Trophoblast cell (in vitro differentiated cells and primary cell): ENCODE results near the gene DTNB.

Experiments
- DNase-seq, 2 donors: peaks; one replicate each; pipeline ENCODE4 v3.0.0-alpha.2; 2016
- H2AFZ ChIP-seq: 2 replicates; pipeline ENCODE4 v1.6.1; 2013; ENCODE audit warnings: low read length, moderate library complexity, mild to moderate bottlenecking; ENCODE audit not compliant: insufficient read depth, poor library complexity
- H2AK5ac ChIP-seq: 2 replicates; pipeline ENCODE4 v1.6.1; 2013; ENCODE audit warnings: mild to moderate bottlenecking, low read length
- H2BK120ac ChIP-seq: 2 replicates; pipeline ENCODE4 v1.6.1; 2013; ENCODE audit warnings: low read length, mild to moderate bottlenecking, moderate library complexity; ENCODE audit not compliant: insufficient read depth, poor library complexity
- H2BK12ac ChIP-seq: 2 replicates; pipeline ENCODE4 v1.6.1; 2013; ENCODE audit warnings: mild to moderate bottlenecking, low read length, moderate library complexity
- H2BK5ac ChIP-seq: 2 replicates; pipeline ENCODE4 v1.6.1; 2013; ENCODE audit warnings: low read length, low read depth, moderate library complexity, mild to moderate bottlenecking; ENCODE audit not compliant: poor library complexity
- H3K14ac ChIP-seq: 2 replicates; pipeline ENCODE4 v1.6.1; 2013; ENCODE audit warnings: mild to moderate bottlenecking, low read length
- H3K18ac ChIP-seq: 2 replicates; pipeline ENCODE4 v1.6.1; 2013; ENCODE audit warnings: mild to moderate bottlenecking, low read length
- H3K23ac ChIP-seq: 2 replicates; pipeline ENCODE4 v1.6.1; 2013; ENCODE audit warnings: low read length
- H3K27ac ChIP-seq: 2 replicates; pipeline ENCODE4 v1.5.1; 2013; ENCODE audit warnings: low read depth, mild to moderate bottlenecking, inconsistent platforms, low read length, moderate library complexity
- H3K27me3 ChIP-seq: 2 replicates; pipeline ENCODE4 v1.6.1; 2013; ENCODE audit warnings: inconsistent platforms, mild to moderate bottlenecking, low read length, moderate library complexity; ENCODE audit not compliant: insufficient read depth
- H3K36me3 ChIP-seq, 2 experiments: 1 replicate in 1 of 2; 2 replicates in 1 of 2; pipeline ENCODE4 v1.6.1; 2013; ENCODE audit warnings: low read length in 2 of 2, mild to moderate bottlenecking in 2 of 2, moderate library complexity in 1 of 2; ENCODE audit not compliant: insufficient read depth in 2 of 2, control insufficient read depth in 1 of 2
- H3K4ac ChIP-seq: 2 replicates; pipeline ENCODE4 v1.6.1; 2013; ENCODE audit warnings: low read depth, mild to moderate bottlenecking, low read length, moderate library complexity
- H3K4me1 ChIP-seq, 2 experiments: 1 replicate in 1 of 2; 2 replicates in 1 of 2; pipeline ENCODE4 v1.6.1; 2013; ENCODE audit warnings: low read length in 2 of 2, mild to moderate bottlenecking in 2 of 2, moderate library complexity in 1 of 2; ENCODE audit not compliant: insufficient read depth in 2 of 2, control insufficient read depth in 1 of 2
- H3K4me2 ChIP-seq: 2 replicates; pipeline ENCODE4 v1.6.1; 2013; ENCODE audit warnings: inconsistent platforms, mild to moderate bottlenecking, low read length, moderate library complexity
- H3K4me3 ChIP-seq: 2 replicates; pipeline ENCODE4 v1.5.1; 2013; ENCODE audit warnings: mild to moderate bottlenecking, low read depth, low read length, inconsistent platforms
- H3K79me1 ChIP-seq: one replicate; pipeline ENCODE4 v1.6.1; 2013; ENCODE audit warnings: low read length
- H3K79me2 ChIP-seq: 2 replicates; pipeline ENCODE4 v1.6.1; 2013; ENCODE audit warnings: low read length, mild to moderate bottlenecking; ENCODE audit not compliant: control insufficient read depth, insufficient read depth, poor library complexity
- H3K9ac ChIP-seq: 2 replicates; pipeline ENCODE4 v1.6.1; 2013; ENCODE audit warnings: mild to moderate bottlenecking, low read length
- H3K9me3 ChIP-seq: 2 replicates; pipeline ENCODE4 v1.6.1; 2013; ENCODE audit warnings: low read depth, mild to moderate bottlenecking, control low read depth, inconsistent platforms, low read length; ENCODE audit not compliant: insufficient read depth
- H4K12ac ChIP-seq: 2 replicates; pipeline ENCODE4 v1.6.1; 2013; ENCODE audit warnings: low read depth, mild to moderate bottlenecking, low read length, moderate library complexity
- H4K8ac ChIP-seq: 2 replicates; pipeline ENCODE4 v1.6.1; 2013; ENCODE audit warnings: low read depth, mild to moderate bottlenecking, low read length, moderate library complexity
- H4K91ac ChIP-seq: one replicate; pipeline ENCODE4 v1.6.1; 2013; ENCODE audit warnings: low read depth, mild to moderate bottlenecking, low read length, moderate library complexity
- WGBS: extraction: QIAGEN DNeasy Blood & Tissue Kit; methylation state at CpG from one replicate; pipeline ENCODE4 v1.1.7; 2013; ENCODE audit warnings: missing lambda C conversion rate; ENCODE audit not compliant: insufficient read length, insufficient coverage; ENCODE audit errors: extremely low coverage; 5-methylcytosine and 5-hydroxymethylcytosine counted together

The DTNB gene

GRCh38 chr2:25672494-25673299 lies 680 bp downstream of the DTNB start:
- peak overlapping the region; percentile 72 for H3K18ac ChIP-seq
- H3K27me3 ChIP-seq = peaks cover 6% of the 10 kb centered on the region
- H4K12ac ChIP-seq = peak overlapping the region; percentile 27
- peak overlapping the region; percentile 45 for H4K91ac ChIP-seq
- peak overlapping the region; percentile 88 for H2AFZ ChIP-seq
- peak overlapping the region; percentile 21 for H4K8ac ChIP-seq
- H3K23ac ChIP-seq = no peak overlapping the region
- peak overlapping the region; percentile 67 for H3K4me2 ChIP-seq
- H3K4me1 ChIP-seq = peaks cover 0 to 3% of the 10 kb centered on the region in 2 experiments
- peaks cover 4% of the 10 kb centered on the region for H3K79me2 ChIP-seq
- H2BK12ac ChIP-seq = peak overlapping the region; percentile 20
- H3K4ac ChIP-seq = no peak overlapping the region
- H2AK5ac ChIP-seq = no peak overlapping the region
- no peak overlapping the region for H3K27ac ChIP-seq
- H3K9me3 ChIP-seq = no peaks in the 10 kb centered on the region
- H2BK5ac ChIP-seq = no peak overlapping the region
- peak overlapping the region; percentile 52 for H3K14ac ChIP-seq
- peaks cover 4% of the 10 kb centered on the region for H3K79me1 ChIP-seq
- H3K4me3 ChIP-seq = peak overlapping the region; percentile 92
- WGBS = no CpG with 5 or more reads among the region's 60 CpGs
- peak overlapping the region; percentile 81 for H3K9ac ChIP-seq
- H3K36me3 ChIP-seq = no peaks in the 10 kb centered on the region
- DNase-seq = peak; percentile 16 to 29
- peak overlapping the region; percentile 34 for H2BK120ac ChIP-seq

- Histone ChIP-seq H3K27ac (no peak overlapping the region), H3K27me3 (peaks cover 6% of the 10 kb centered on the region), H3K4me1 (peaks cover 0 to 3% of the 10 kb centered on the region in 2 experiments), H2BK120ac (no peak overlapping the region), H3K79me1 (peaks cover 4% of the 10 kb centered on the region), H3K4ac (no peak overlapping the region), H2AK5ac (no peak overlapping the region), H3K9ac (no peak overlapping the region), H3K36me3 (no peaks in the 10 kb centered on the region), H4K91ac (no peak overlapping the region), H4K8ac (no peak overlapping the region), H3K14ac (no peak overlapping the region), H2BK12ac (no peak overlapping the region), H3K9me3 (no peaks in the 10 kb centered on the region), H3K23ac (no peak overlapping the region), H3K79me2 (peaks cover 4% of the 10 kb centered on the region), H3K4me3 (no peak overlapping the region), H2BK5ac (no peak overlapping the region), H3K18ac (no peak overlapping the region), H2AFZ (no peak overlapping the region), H4K12ac (no peak overlapping the region), H3K4me2 (no peak overlapping the region)
- WGBS = no CpG with 5 or more reads among the region's 2 CpGs
- DNase-seq = no peak
Measured at GRCh38 chr2:25671622-25672021, 1.8 kb downstream of the DTNB start.

GRCh38 chr2:25669520-25669919 lies 3.9 kb downstream of the DTNB start:
- Histone ChIP-seq H3K9ac (no peak overlapping the region), H2AFZ (no peak overlapping the region), H3K79me1 (peaks cover 4% of the 10 kb centered on the region), H2BK120ac (no peak overlapping the region), H4K8ac (no peak overlapping the region), H2BK12ac (no peak overlapping the region), H3K27ac (no peak overlapping the region), H4K12ac (no peak overlapping the region), H2BK5ac (no peak overlapping the region), H3K36me3 (no peaks in the 10 kb centered on the region), H3K27me3 (peaks cover 6% of the 10 kb centered on the region), H3K4me3 (no peak overlapping the region), H3K4ac (no peak overlapping the region), H3K79me2 (peaks cover 4% of the 10 kb centered on the region), H3K4me1 (peaks cover 0 to 3% of the 10 kb centered on the region in 2 experiments), H2AK5ac (no peak overlapping the region), H3K18ac (no peak overlapping the region), H4K91ac (no peak overlapping the region), H3K23ac (no peak overlapping the region), H3K14ac (no peak overlapping the region), H3K9me3 (no peaks in the 10 kb centered on the region), H3K4me2 (no peak overlapping the region)
- no CpG with 5 or more reads among the region's 7 CpGs for WGBS
- DNase-seq = no peak

DNA sequence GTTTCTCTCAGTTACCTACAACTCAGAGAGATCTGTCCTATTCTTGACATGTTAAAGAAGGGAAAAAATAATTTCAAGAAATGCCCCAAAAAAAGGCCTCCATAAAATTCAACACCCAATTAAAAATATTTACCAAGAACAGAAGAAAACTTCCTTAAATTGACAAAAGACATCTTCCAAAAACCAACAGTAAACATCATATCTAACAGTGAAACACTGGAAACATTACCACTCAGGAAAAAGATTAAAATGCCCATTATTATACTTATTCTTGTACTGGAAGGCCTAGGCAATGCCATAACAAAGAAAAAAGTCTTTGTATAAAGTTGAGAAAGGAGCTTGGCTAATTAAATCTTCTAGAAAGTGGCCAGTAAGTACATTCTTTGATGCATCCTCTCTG lies 7.2 kb downstream of the DTNB start:
- no peak for DNase-seq
- H3K23ac ChIP-seq = no peak overlapping the region
- H3K4ac ChIP-seq = no peak overlapping the region
- no peak overlapping the region for H3K18ac ChIP-seq
- H2AK5ac ChIP-seq = no peak overlapping the region
- H2BK5ac ChIP-seq = no peak overlapping the region
- no peak overlapping the region for H4K8ac ChIP-seq
- no peaks in the 10 kb centered on the region for H3K36me3 ChIP-seq
- H2BK120ac ChIP-seq = no peak overlapping the region
- H3K27me3 ChIP-seq = no peaks in the 10 kb centered on the region
- H3K9me3 ChIP-seq = no peaks in the 10 kb centered on the region
- H3K4me3 ChIP-seq = no peak overlapping the region
- no peaks in the 10 kb centered on the region for H3K79me2 ChIP-seq
- H3K14ac ChIP-seq = no peak overlapping the region
- H4K91ac ChIP-seq = no peak overlapping the region
- H4K12ac ChIP-seq = no peak overlapping the region
- no peaks in the 10 kb centered on the region for H3K79me1 ChIP-seq
- no peak overlapping the region for H2BK12ac ChIP-seq
- no peak overlapping the region for H3K27ac ChIP-seq
- H3K4me1 ChIP-seq = no peaks in the 10 kb centered on the region
- H3K4me2 ChIP-seq = no peak overlapping the region
- H3K9ac ChIP-seq = no peak overlapping the region
- H2AFZ ChIP-seq = no peak overlapping the region
